ENCODE measurements around the gene LHPP. TPM values are rescaled to one million over a fixed set of nuclear protein-coding genes. Genes with fewer than 3 reads are reported as not detected.

LHPP gene
- total RNA-seq, 2 donors from 2014 or later, result 7.4 to 10.6 TPM

DNA sequence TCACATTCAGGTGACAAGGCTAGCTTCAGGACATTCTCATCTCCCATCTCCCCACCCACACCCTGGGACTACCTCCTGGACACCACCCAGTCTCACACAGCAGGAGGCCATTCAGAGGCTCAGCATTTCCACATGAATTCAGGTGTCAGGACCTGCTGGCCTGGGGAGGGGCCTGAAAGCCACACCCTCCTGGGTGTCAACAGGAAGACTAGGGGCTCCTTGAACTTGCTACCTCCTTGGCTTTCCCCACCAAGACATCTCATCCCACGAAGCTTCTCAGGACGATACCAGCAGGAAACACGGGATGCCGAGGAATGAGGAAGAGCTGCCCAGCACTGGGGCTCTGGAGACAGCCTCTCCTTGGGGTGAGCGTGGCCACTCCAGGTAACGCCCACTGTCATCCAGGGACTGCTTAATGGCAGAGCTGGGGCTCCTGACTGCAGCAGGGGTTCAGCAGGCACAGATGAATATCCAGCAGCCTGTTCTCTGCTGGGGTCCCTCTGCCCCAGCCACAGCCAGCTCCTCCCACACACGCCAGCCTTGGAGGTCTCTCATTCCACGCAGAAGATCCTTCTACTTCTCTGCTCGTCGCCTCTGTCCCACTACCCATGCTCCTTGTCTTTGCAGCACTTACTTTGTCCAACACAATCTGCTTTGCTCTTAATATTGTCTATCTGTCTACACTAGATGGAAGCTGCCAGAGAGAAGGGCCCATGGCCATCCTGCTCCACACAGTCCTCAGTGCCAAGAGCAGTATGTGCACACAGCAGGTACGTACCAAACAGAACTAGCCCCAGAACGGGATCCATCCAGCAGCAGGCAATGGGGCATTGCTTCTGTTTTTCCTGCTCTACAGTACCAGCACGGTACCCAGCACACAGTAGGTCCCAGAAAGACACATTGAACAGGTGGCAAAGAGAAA lies 193.8 kb downstream of the LHPP start:
- peaks cover 52% of the 10 kb centered on the region for H3K4me1 Mint-ChIP-seq
- no peaks in the 10 kb centered on the region for H3K9me3 Mint-ChIP-seq
- no peak for ATAC-seq (replicated peaks)

DNA sequence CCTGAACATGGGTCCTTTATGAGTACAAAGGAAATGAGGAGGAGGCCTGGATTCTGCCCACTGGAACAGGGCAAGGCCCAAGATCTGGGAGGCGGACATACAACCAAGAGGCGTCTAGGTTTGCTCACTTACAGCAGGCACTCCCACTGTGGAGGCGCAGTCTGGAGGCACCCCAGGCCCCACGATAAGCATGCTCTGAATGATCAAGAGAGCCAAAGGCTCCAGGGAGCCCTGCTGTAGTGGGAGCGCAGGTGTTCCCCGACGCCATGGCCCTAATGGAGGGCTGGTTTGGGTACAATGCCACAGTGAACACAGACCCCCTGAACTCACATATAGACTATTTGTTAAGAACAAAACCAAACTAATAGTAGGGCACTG lies 194.5 kb downstream of the LHPP start:
- H3K27me3 Mint-ChIP-seq, result no peaks in the 10 kb centered on the region
- H3K4me3 Mint-ChIP-seq, result peak overlapping the region; percentile 26
- H3K27ac Mint-ChIP-seq, result peak overlapping the region; percentile 72
- H3K36me3 Mint-ChIP-seq (ENCODE audit: low read depth), result peaks cover 9% of the 10 kb centered on the region
- no peak for ATAC-seq (replicated peaks)
- H3K4me1 Mint-ChIP-seq, result peaks cover 50% of the 10 kb centered on the region
- no peaks in the 10 kb centered on the region for H3K9me3 Mint-ChIP-seq

More for the DNA sequence above, 193.8 kb downstream of the LHPP start:
- Mint-ChIP-seq H3K4me3 (peak overlapping the region; percentile 26), H3K27me3 (no peaks in the 10 kb centered on the region), H3K36me3 (ENCODE audit: low read depth) (peaks cover 9% of the 10 kb centered on the region), H3K27ac (peak overlapping the region; percentile 72)

DNA sequence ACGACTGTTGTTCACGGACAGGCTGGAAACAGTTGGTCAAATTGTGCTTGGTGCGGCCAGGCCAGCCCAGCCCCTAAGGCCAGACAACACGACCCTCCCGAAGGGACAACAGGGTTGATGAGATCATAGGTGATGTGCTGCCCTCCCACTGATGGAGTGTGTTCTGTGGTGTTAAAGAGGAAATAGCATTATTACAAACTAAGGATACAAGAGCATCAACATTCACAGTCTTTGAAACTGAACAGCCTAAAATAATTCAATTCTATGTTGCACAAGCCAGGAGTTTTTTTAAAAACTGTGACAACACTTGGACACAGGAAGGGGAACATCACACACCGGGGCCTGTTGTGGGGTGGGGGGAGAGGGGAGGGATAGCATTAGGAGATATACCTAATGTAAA lies 194.9 kb downstream of the LHPP start:
- Mint-ChIP-seq H3K27ac (no peak overlapping the region), H3K36me3 (ENCODE audit: low read depth) (peaks cover 9% of the 10 kb centered on the region), H3K27me3 (no peaks in the 10 kb centered on the region), H3K9me3 (no peaks in the 10 kb centered on the region), H3K4me3 (peak overlapping the region; percentile 21), H3K4me1 (peaks cover 54% of the 10 kb centered on the region)
- no peak for ATAC-seq (replicated peaks)

DNA sequence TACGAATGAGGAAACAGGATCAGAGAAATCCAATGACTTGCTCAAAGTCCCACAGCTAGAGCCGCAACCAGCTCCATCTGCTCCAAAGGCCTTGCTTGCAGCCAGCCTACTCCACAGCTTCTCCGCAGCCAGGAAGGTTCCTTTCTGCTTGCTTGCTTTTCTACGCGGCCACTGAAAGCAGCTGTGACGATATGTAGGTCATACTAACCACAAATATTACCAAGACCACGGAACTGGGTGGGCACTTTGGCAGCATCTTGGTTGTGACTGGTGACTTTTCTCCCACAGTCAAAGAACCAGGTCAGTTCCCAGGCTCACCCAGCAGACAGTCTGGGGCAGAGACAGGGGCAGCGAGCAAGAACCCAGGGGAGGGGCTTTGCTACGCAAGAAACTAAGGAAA lies 196.2 kb downstream of the LHPP start:
- Mint-ChIP-seq H3K4me3 (peak overlapping the region; percentile 77), H3K9me3 (no peaks in the 10 kb centered on the region), H3K4me1 (peaks cover 59% of the 10 kb centered on the region), H3K36me3 (ENCODE audit: low read depth) (peaks cover 9% of the 10 kb centered on the region), H3K27me3 (no peaks in the 10 kb centered on the region), H3K27ac (peak overlapping the region; percentile 68)
- ATAC-seq (replicated peaks), result peak; percentile 72

DNA sequence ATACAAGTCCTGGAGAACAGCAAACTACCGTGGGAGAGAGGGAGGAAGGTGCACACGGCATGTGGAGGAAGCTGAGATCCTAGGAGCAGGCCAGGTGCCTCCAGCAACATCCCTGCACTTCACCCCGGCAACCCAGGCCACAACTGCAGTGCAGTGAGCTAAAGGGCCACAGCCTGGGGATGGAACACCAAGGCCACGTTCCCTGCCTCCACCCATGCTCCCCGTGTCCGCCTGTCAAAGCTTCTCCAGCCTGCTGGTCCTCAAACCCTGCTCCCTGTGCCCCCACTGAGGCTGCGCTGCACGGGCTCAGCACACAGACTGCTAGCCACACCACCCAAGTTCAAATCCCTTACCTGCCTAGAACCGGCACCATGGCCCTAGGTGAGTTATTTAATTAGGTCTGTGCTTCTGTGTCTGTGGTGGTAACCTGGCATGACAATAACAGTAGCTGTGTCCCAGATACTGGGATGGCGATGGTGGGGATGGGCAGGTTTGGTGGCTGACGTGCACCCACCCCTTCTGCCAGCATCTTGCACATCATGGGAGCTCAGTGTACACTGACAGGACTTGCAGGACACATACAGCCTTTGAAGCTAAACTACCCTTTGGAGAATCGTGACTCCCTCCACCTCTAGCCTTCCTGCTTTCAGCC lies 197.1 kb downstream of the LHPP start:
- no peaks in the 10 kb centered on the region for H3K9me3 Mint-ChIP-seq
- peak overlapping the region; percentile 77 for H3K4me3 Mint-ChIP-seq
- no peaks in the 10 kb centered on the region for H3K27me3 Mint-ChIP-seq
- peaks cover 59% of the 10 kb centered on the region for H3K4me1 Mint-ChIP-seq
- H3K27ac Mint-ChIP-seq, result peak overlapping the region; percentile 68
- peaks cover 9% of the 10 kb centered on the region for H3K36me3 Mint-ChIP-seq (ENCODE audit: low read depth)
- ATAC-seq (replicated peaks), result peak; percentile 5

DNA sequence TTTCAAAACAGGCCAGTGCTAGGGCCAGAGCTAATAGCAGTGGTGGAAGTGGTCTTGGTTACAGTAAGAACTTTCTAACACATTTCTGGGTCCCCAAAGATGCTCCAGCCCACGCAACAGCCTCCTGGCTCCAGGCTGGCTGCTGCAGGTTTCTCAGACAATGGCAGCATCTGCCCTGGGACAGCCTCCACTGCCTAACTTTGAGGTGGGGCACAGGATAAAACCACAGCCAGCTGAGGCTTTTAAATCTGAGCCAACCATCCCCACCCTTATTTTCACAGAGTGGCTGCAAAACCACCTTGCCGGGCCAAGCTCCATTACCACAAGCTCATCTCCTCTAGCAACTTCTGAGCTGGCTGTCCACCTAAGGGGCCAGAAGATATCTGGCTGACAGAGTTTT lies 197.8 kb downstream of the LHPP start:
- Mint-ChIP-seq H3K9me3 (no peaks in the 10 kb centered on the region), H3K4me1 (peaks cover 59% of the 10 kb centered on the region), H3K36me3 (ENCODE audit: low read depth) (peaks cover 9% of the 10 kb centered on the region), H3K27ac (peak overlapping the region; percentile 68), H3K4me3 (peak overlapping the region; percentile 77), H3K27me3 (no peaks in the 10 kb centered on the region)
- ATAC-seq (replicated peaks), result peak; percentile 23

DNA sequence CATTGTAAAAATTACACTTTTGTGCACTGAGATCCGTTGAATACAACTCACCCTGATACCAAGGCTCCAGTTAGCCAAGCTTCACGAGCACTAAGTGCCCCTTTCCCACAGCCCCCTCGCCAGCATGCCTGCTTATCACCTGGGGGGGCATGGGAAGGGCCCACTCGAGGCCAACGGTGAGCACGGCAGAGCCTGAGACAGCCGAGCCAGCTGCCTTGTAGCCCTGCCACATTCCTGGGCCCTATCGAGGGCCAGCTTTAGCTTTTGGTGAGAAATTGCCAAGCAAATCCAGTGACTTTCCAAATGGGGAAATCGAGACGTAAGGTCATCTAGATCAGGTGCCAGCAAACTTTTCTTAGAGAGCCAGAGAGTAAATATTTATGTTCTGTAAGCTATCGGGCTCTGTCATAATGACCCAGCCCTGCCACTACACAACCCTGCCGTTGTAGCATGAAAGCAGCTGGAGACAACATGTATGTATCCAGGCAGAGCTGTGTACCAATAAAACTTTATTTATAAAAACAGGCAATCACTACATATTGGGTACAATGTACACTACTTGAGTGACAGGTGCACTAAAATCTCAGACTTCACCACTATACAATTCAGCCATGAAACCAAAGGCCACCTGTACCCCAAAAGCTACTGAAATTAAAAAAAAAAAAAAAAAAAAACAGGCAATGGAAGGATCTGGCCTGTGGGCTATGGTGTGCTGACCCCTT lies 198.9 kb downstream of the LHPP start:
- peaks cover 59% of the 10 kb centered on the region for H3K4me1 Mint-ChIP-seq
- no peak for ATAC-seq (replicated peaks)
- no peaks in the 10 kb centered on the region for H3K9me3 Mint-ChIP-seq
- peak overlapping the region; percentile 77 for H3K4me3 Mint-ChIP-seq
- peaks cover 18% of the 10 kb centered on the region for H3K36me3 Mint-ChIP-seq (ENCODE audit: low read depth)
- H3K27ac Mint-ChIP-seq, result peak overlapping the region; percentile 62
- no peaks in the 10 kb centered on the region for H3K27me3 Mint-ChIP-seq

DNA sequence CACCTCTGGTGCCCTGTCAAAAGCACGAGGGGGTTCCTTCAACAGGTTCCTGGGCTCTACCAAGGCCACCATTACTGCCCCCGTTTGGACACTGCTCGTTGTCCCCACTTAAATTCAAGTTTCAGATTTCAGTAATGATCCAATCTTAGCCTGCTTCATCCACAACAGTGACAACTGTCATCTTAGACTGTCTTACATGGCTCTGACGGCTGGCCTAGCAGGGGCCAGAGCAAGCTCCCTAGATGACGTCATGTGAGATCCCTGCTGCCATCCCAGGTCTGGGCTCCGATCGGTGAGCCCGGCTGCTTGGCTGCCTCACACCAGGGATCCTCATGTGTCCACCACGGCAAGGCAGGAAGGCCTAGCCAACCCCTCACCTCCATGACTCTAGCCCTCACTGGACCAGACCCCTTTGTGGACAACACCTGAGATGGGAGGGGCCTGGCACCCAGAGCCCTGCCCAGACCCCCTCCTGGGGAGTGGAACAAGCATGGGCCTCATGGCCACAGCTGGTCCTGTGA lies 200.1 kb downstream of the LHPP start:
- Mint-ChIP-seq H3K27me3 (no peaks in the 10 kb centered on the region), H3K4me1 (peaks cover 50% of the 10 kb centered on the region), H3K36me3 (ENCODE audit: low read depth) (peaks cover 19% of the 10 kb centered on the region), H3K4me3 (no peak overlapping the region), H3K9me3 (no peaks in the 10 kb centered on the region), H3K27ac (no peak overlapping the region)
- ATAC-seq (replicated peaks), result no peak

DNA sequence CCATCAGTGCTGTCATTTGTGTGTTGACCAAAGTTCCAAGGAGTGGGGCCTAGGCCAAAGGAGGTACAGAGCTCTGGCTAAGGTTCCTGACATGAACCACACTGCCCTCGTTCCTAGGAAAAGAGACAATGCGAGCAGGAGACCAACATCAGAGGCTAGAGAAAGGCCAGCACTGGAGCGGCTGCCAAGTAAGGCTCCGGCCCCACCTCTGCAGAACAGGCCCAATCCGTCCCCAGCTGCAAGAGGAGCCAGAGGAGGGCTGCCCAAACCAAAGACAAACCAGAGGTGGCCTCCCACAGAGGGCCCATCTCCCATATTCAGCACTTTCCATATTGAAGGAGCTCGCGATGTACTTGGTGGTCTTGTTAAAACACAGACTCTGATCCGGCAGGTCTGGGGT lies 201.6 kb downstream of the LHPP start:
- ATAC-seq (replicated peaks), result no peak
- Mint-ChIP-seq H3K4me1 (peaks cover 42% of the 10 kb centered on the region), H3K9me3 (no peaks in the 10 kb centered on the region), H3K4me3 (no peak overlapping the region), H3K27ac (no peak overlapping the region), H3K27me3 (no peaks in the 10 kb centered on the region), H3K36me3 (ENCODE audit: low read depth) (peaks cover 10% of the 10 kb centered on the region)

Other genes starting within 250 kb of the LHPP start
- 10 to 100 TPM; 21.0 to 35.6 TPM for gene OAT, start 42.9 kb upstream of the LHPP start, total RNA-seq
- not detected for gene NKX1-2, start 11.8 kb upstream of the LHPP start, total RNA-seq